ENCODE data around the gene ITGA1.

DNA sequence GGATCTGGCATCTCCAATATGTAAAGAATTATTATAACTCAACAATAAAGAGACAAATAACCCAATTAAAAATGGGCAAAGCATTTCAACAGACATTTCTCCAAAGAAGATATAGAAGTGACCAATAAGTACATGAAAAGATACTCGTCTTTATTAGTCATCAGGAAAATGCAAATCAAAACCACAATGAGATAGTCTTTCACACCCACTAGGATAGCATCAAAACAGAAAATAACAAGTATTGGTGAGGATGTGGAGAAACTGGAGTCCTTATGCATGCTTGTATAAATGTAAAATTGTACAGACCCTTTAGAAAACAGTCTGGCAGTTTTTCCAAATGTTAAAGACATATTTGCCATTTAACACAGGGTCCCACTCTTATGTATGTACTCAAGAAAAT lies 39.1 kb upstream of the ITGA1 start:
- TF ChIP-seq, protein P1, sequence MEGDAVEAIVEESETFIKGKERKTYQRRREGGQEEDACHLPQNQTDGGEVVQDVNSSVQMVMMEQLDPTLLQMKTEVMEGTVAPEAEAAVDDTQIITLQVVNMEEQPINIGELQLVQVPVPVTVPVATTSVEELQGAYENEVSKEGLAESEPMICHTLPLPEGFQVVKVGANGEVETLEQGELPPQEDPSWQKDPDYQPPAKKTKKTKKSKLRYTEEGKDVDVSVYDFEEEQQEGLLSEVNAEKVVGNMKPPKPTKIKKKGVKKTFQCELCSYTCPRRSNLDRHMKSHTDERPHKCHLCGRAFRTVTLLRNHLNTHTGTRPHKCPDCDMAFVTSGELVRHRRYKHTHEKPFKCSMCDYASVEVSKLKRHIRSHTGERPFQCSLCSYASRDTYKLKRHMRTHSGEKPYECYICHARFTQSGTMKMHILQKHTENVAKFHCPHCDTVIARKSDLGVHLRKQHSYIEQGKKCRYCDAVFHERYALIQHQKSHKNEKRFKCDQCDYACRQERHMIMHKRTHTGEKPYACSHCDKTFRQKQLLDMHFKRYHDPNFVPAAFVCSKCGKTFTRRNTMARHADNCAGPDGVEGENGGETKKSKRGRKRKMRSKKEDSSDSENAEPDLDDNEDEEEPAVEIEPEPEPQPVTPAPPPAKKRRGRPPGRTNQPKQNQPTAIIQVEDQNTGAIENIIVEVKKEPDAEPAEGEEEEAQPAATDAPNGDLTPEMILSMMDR (IDR thresholded peaks at IDR 0.05), result no peak
- TF ChIP-seq POLR2A (IDR thresholded peaks at IDR 0.05), result no peak
